IMR-90 (cell line): Measurements from ENCODE around the gene CBL.

Source experiments
- CEBPB ChIP-seq: IDR thresholded peaks from 2 replicates; pipeline ENCODE4 v1.6.1; 2012; ENCODE audit warnings: low read depth, low read length, improper control_type of control experiment
- CTCF ChIP-seq: conservative IDR thresholded peaks from 2 replicates; pipeline ENCODE4 v1.5.1; 2012; ENCODE audit warnings: mild to moderate bottlenecking, low read depth, low read length, improper control_type of control experiment
- FOS ChIP-seq: fragments of 150-350 bp; IDR thresholded peaks from 2 replicates; pipeline ENCODE4 v1.6.1; 2016; ENCODE audit warnings: low read depth, low read length
- MAZ ChIP-seq: IDR thresholded peaks from 2 replicates; pipeline ENCODE4 v1.6.1; 2012; ENCODE audit warnings: low read depth, mild to moderate bottlenecking, low read length, improper control_type of control experiment, moderate library complexity, borderline replicate concordance
- POLR2A ChIP-seq: IDR thresholded peaks from 2 replicates; pipeline ENCODE4 v1.6.1; 2012; ENCODE audit warnings: mild to moderate bottlenecking, low read depth, low read length
- RAD21 ChIP-seq: IDR thresholded peaks from 2 replicates; pipeline ENCODE4 v1.6.1; 2012; ENCODE audit warnings: low read length, improper control_type of control experiment
- RCOR1 ChIP-seq: IDR thresholded peaks from 2 replicates; pipeline ENCODE4 v1.6.1; 2012; ENCODE audit warnings: mild to moderate bottlenecking, low read length, improper control_type of control experiment; ENCODE audit not compliant: insufficient replicate concordance
- SMC3 ChIP-seq: fragments of 150-350 bp; IDR thresholded peaks from 2 replicates; pipeline ENCODE4 v1.6.1; 2016; ENCODE audit warnings: low read depth, mild to moderate bottlenecking, antibody characterized with exemption, low read length, moderate library complexity
- USF2 ChIP-seq: fragments of 150-350 bp; IDR thresholded peaks from 2 replicates; pipeline ENCODE4 v1.6.1; 2017; ENCODE audit warnings: mild to moderate bottlenecking, antibody characterized with exemption, low read length, low read depth

DNA sequence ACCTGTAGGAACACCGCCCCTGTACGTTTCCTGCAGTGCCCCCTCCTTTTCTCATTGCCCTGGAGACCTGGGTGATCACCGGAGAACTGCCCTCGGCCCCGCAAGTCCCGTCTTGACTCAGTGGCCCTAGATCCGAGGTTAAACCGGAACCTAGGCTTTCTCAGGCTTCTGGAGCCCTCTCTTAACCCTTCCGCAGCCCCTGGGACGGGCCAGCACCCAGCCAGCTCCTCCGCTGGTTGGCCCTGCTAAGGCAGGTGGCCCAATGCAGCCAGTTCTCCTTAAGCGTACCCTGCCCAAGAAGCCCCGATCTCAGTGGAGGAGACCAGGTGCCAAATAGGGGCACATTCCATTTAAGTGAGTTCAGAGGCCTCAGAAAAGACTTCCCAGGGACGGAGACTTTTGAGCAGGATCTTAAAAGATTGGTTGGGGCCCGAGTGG is 36.8 kb upstream of the CBL start:
- TF ChIP-seq CTCF = no peak
- TF ChIP-seq SMC3 = no peak
- TF ChIP-seq POLR2A = no peak
- TF ChIP-seq RCOR1 = no peak
- no peak for TF ChIP-seq USF2
- no peak for TF ChIP-seq RAD21
- TF ChIP-seq FOS = no peak
- no peak for TF ChIP-seq CEBPB
- TF ChIP-seq MAZ = no peak
